ENCODE measurements around the gene TRIM52. TPM values are rescaled to one million over a fixed set of nuclear protein-coding genes. Genes with fewer than 3 reads are reported as not detected.

TRIM52 gene
- total and polyA plus RNA-seq, 2 donors (not counting 1 experiment from before 2014, with no cell fraction given): 7.9 to 8.1 TPM

DNA sequence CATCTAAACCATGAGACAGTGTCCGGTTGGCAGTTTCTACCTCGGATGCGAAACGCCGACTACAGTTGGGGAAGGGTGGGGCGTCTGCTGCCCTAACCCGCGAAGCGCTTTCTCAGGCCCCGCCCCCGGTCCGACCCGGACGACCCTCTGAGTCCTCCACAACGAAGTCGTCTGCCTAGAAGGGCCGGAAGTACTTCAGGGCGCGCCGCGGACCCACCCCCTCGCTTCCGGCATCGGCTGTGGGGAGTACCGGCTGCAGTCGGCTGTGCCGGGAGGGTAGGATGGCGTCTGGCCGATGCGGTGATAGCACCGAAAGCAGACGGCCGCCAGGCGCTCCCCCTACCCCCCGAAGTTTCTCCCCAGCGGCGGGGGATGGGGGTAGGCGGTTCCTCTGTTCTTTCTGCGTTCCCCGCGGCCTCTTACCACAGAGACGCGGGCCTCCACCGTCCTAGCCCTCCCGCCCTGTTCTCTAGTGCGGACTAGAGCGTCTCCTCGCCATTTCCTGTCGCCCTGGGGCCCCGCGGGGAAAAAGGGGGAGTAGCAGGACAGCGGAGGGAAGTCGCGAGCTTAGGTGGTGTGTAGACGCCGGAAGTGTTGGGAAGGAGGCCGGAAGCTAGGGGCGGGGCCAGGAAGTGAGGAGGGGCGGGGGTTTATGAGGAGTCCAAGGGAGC is 37.8 kb downstream of the TRIM52 start, which contains the start of gene TRIM41:
TSS of gene TRIM41 (plus strand) at position 224 of the 671 bp plus-strand sequence. CDS start 719 bp downstream, outside the sequence.
- H3K4me2 ChIP-seq (ENCODE audit: extremely low read depth, insufficient read depth, low read length): peak within 1 kb of the TSS; percentile 97
- TF ChIP-seq, protein P1, sequence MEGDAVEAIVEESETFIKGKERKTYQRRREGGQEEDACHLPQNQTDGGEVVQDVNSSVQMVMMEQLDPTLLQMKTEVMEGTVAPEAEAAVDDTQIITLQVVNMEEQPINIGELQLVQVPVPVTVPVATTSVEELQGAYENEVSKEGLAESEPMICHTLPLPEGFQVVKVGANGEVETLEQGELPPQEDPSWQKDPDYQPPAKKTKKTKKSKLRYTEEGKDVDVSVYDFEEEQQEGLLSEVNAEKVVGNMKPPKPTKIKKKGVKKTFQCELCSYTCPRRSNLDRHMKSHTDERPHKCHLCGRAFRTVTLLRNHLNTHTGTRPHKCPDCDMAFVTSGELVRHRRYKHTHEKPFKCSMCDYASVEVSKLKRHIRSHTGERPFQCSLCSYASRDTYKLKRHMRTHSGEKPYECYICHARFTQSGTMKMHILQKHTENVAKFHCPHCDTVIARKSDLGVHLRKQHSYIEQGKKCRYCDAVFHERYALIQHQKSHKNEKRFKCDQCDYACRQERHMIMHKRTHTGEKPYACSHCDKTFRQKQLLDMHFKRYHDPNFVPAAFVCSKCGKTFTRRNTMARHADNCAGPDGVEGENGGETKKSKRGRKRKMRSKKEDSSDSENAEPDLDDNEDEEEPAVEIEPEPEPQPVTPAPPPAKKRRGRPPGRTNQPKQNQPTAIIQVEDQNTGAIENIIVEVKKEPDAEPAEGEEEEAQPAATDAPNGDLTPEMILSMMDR (conservative IDR thresholded peaks at IDR 0.05 in 1 of 2, IDR thresholded peaks at IDR 0.05 in 1 of 2; ENCODE audit: low read depth in 1 of 2, low read length in 2 of 2): peak in 1 of 2 donors; percentile 7
- no peak for TF ChIP-seq EZH2 (IDR thresholded peaks at IDR 0.05; ENCODE audit: low read length, missing control alignments)
- H3K79me2 ChIP-seq (ENCODE audit: control insufficient read depth, insufficient read depth, low read length): peaks cover 20% of the 10 kb centered on the region
- peak within 1 kb of the TSS; percentile 80 for H3K9ac ChIP-seq (ENCODE audit: insufficient read depth, low read length)
- H3K27me3 ChIP-seq (ENCODE audit: control insufficient read depth, insufficient read depth, low read length): no peaks in the 10 kb centered on the region
- peak within 1 kb of the TSS; percentile 75 to 88 (median 85) for H3K4me3 ChIP-seq (replicated peaks in 1 of 4; ENCODE audit: control extremely low read depth in 1 of 4, insufficient read depth in 1 of 4, low read depth in 3 of 4, low read length in 4 of 4)
- H3K4me1 ChIP-seq (ENCODE audit: control insufficient read depth, extremely low read depth, insufficient read depth, low read length): peaks cover 6% of the 10 kb centered on the region
- no peaks in the 10 kb centered on the region for H3K36me3 ChIP-seq (ENCODE audit: control insufficient read depth, insufficient read depth, low read length)
- no peaks in the 10 kb centered on the region for H3K9me3 ChIP-seq (ENCODE audit: control insufficient read depth, insufficient read depth, low read depth, low read length)
- H4K20me1 ChIP-seq (ENCODE audit: control insufficient read depth, extremely low read depth, insufficient read depth, low read length): no peaks in the 10 kb centered on the region
- peak within 1 kb of the TSS; percentile 65 for H2AFZ ChIP-seq (ENCODE audit: low read length)
- peak; percentile 99 for DNase-seq (ENCODE audit: low read depth in 2 of 2)
- peak within 1 kb of the TSS; percentile 86 for H3K27ac ChIP-seq (ENCODE audit: insufficient read depth, low read length)

DNA sequence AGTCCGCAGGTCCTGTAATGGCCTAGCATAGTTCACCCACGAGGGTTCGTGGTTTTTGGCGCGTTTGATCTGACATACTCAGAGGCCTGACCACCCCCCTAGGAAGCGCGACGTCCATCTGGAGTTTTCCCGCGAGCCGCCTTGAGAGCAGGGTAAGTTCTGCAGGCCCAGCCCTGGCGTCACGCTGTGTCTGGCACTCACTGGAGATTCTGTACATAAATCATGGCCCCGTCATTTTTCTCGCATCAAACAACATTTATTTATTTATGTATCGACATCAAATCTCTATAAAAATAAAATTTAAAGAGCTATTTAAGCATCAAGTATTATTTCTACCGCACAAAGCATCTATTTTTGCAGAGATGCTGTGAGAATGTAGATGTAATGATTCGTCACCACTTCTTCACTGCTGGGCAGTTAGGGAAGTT is 38.3 kb downstream of the TRIM52 start:
- H2AFZ ChIP-seq (ENCODE audit: low read length): peak overlapping the region; percentile 15
- peak overlapping the region; percentile 74 for H3K4me2 ChIP-seq (ENCODE audit: extremely low read depth, insufficient read depth, low read length)
- peaks cover 8% of the 10 kb centered on the region for H3K4me1 ChIP-seq (ENCODE audit: control insufficient read depth, extremely low read depth, insufficient read depth, low read length)
- peak overlapping the region; percentile 60 for H3K9ac ChIP-seq (ENCODE audit: insufficient read depth, low read length)
- peak overlapping the region; percentile 75 to 88 (median 85) for H3K4me3 ChIP-seq (replicated peaks in 1 of 4; ENCODE audit: control extremely low read depth in 1 of 4, insufficient read depth in 1 of 4, low read depth in 3 of 4, low read length in 4 of 4)
- H3K27me3 ChIP-seq (ENCODE audit: control insufficient read depth, insufficient read depth, low read length): no peaks in the 10 kb centered on the region
- H3K9me3 ChIP-seq (ENCODE audit: control insufficient read depth, insufficient read depth, low read depth, low read length): no peaks in the 10 kb centered on the region
- H4K20me1 ChIP-seq (ENCODE audit: control insufficient read depth, extremely low read depth, insufficient read depth, low read length): no peaks in the 10 kb centered on the region
- peaks cover 20% of the 10 kb centered on the region for H3K79me2 ChIP-seq (ENCODE audit: control insufficient read depth, insufficient read depth, low read length)
- peak in 1 of 2 donors; percentile 73 for DNase-seq (ENCODE audit: low read depth in 2 of 2)
- no peaks in the 10 kb centered on the region for H3K36me3 ChIP-seq (ENCODE audit: control insufficient read depth, insufficient read depth, low read length)
- peak overlapping the region; percentile 86 for H3K27ac ChIP-seq (ENCODE audit: insufficient read depth, low read length)
- no peak for TF ChIP-seq EZH2 (IDR thresholded peaks at IDR 0.05; ENCODE audit: low read length, missing control alignments)

DNA sequence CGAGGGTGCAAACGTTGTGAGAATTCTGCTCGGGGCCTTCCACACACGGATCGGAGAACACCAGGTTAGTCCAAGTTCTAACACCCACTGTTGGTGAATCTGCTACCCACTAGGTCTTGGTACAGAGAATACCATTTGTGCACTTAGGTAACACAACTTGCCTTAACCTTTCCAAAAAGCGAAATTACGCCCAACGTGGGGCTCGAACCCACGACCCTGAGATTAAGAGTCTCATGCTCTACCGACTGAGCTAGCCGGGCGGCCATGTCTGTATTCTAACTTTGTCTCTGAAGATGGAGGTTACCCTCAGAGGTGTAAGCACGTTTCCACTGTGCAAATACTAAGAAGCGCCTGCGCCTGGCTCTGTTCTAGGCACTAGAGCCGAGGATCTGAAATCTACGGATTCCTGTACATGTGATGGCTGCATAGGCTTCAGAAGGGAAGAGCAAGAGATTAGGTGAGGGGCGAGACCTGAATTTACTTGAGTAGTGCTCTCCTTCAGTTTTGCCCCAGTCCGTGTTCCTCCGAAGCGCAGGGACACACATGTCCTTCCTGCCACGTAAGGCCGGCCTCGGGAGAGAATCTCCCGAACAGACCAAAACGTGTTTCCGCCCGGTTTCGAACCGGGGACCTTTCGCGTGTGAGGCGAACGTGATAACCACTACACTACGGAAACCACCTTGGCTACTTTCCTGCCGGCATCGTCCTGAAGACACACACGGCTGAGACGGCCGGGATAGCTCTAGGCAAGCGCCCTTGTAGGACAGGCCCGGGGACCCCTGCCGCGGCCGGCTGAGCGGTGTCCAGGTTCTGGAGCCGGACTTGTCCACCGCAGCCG is 38.9 kb downstream of the TRIM52 start:
- Histone ChIP-seq H3K4me3 (replicated peaks in 1 of 4; ENCODE audit: control extremely low read depth in 1 of 4, insufficient read depth in 1 of 4, low read depth in 3 of 4, low read length in 4 of 4) (peak overlapping the region; percentile 75 to 88 (median 85)), H2AFZ (ENCODE audit: low read length) (peak overlapping the region; percentile 15), H3K9me3 (ENCODE audit: control insufficient read depth, insufficient read depth, low read depth, low read length) (no peaks in the 10 kb centered on the region), H3K27me3 (ENCODE audit: control insufficient read depth, insufficient read depth, low read length) (no peaks in the 10 kb centered on the region), H3K36me3 (ENCODE audit: control insufficient read depth, insufficient read depth, low read length) (no peaks in the 10 kb centered on the region), H3K79me2 (ENCODE audit: control insufficient read depth, insufficient read depth, low read length) (peaks cover 20% of the 10 kb centered on the region), H3K9ac (ENCODE audit: insufficient read depth, low read length) (peak overlapping the region; percentile 60), H3K27ac (ENCODE audit: insufficient read depth, low read length) (peak overlapping the region; percentile 86), H3K4me1 (ENCODE audit: control insufficient read depth, extremely low read depth, insufficient read depth, low read length) (peaks cover 11% of the 10 kb centered on the region), H3K4me2 (ENCODE audit: extremely low read depth, insufficient read depth, low read length) (peak overlapping the region; percentile 74), H4K20me1 (ENCODE audit: control insufficient read depth, extremely low read depth, insufficient read depth, low read length) (no peaks in the 10 kb centered on the region)
- no peak for TF ChIP-seq EZH2 (IDR thresholded peaks at IDR 0.05; ENCODE audit: low read length, missing control alignments)
- TF ChIP-seq, protein P1 (conservative IDR thresholded peaks at IDR 0.05 in 1 of 2, IDR thresholded peaks at IDR 0.05 in 1 of 2; ENCODE audit: low read depth in 1 of 2, low read length in 2 of 2): no peak
- DNase-seq (ENCODE audit: low read depth in 2 of 2): peak; percentile 93 to 98

Measured in fibroblast of lung (primary cell).